GM12874 (cell line): ENCODE data around the gene NETO2.

ENCODE experiments used
- TF ChIP-seq, protein P1 (sequence below): IDR thresholded peaks from 2 replicates; pipeline ENCODE4 v1.5.1; 2011; ENCODE audit warnings: low read depth, mild to moderate bottlenecking, control low read depth, low read length, moderate library complexity; ENCODE audit not compliant: insufficient read depth

NETO2 gene

DNA sequence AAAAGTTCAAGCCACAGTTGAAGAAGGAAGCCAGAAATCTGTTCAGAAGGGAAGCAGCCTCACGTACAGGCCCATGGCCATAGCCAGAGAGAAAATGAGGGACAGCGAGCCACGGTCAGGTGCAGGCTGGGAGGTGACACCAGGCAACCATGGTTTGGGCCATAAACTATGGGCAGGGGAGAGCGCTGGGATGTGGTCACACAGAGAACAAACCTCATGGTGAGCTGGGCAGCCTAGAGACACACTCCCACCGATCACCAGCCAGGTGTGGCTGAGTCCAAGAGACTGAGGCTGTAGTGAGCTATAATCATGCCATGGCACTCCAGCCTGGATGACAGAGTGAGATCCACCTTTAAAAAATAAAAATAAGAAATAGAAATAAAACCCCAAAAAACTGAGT is 76.5 kb downstream of the NETO2 start:
- TF ChIP-seq, protein P1, sequence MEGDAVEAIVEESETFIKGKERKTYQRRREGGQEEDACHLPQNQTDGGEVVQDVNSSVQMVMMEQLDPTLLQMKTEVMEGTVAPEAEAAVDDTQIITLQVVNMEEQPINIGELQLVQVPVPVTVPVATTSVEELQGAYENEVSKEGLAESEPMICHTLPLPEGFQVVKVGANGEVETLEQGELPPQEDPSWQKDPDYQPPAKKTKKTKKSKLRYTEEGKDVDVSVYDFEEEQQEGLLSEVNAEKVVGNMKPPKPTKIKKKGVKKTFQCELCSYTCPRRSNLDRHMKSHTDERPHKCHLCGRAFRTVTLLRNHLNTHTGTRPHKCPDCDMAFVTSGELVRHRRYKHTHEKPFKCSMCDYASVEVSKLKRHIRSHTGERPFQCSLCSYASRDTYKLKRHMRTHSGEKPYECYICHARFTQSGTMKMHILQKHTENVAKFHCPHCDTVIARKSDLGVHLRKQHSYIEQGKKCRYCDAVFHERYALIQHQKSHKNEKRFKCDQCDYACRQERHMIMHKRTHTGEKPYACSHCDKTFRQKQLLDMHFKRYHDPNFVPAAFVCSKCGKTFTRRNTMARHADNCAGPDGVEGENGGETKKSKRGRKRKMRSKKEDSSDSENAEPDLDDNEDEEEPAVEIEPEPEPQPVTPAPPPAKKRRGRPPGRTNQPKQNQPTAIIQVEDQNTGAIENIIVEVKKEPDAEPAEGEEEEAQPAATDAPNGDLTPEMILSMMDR: no peak

DNA sequence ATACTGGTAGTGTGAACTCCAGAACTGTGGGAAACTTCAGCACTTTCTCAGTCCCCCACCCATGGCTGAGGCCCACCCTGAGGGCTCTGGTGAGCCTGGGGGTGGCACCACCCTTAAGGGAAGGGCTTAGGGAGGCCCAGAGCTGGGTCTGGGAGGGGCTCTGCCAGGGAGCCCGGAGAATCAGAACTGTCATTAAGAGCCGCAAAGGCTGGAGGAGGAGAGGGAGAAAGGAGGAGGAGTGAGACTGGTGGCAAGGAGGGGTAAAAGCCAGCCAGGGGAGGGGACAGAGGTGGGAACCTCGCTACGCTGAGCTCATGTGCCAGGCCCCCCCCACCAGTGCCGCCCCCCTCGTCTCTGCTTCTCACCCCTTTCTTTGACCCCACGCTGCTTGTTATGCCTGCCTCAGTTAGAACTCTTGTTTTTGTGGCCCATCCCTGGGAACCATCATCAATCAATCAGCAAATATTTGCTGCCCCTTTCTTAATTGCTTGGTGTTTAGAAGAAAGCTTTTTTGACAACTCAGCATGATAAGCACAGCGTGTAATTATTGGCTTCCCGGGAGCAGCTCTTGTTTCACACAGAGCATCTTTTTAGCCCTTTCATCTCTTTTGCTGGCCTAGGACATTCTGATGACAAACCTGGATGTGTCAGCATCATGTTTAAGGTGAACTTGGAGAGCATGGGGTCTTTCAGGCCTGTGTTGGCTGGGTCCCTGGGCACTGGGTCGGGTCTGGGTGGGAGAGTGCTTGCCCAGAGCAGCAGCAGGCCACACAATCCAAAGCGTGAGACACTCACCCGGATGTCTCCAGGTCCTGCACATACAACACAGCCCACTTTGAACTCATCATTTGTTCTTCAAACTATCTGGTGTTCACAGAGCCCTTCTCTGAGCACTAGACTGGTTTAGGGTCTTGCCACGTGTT is 77.7 kb downstream of the NETO2 start:
- TF ChIP-seq, protein P1: no peak

DNA sequence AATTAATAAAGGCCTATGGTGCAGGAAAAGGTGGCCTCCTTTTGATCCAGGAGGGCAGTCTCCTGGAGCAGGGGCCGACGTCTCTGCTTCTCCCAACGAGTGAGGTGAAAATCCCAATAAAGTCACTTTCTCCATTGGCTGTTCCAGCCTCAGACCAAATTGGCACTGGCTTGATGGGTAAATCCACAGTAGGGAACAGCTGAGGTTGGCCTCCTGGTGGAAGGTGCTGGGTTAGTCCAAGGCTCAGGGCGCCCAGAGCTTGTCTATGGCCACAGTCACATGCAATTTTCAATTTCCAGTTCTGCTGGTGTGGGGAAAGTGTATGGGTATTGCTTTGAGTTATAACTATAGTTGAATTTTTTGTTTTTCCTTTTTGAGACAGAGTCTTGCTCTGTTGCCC is 79.0 kb downstream of the NETO2 start:
- TF ChIP-seq, protein P1: no peak

DNA sequence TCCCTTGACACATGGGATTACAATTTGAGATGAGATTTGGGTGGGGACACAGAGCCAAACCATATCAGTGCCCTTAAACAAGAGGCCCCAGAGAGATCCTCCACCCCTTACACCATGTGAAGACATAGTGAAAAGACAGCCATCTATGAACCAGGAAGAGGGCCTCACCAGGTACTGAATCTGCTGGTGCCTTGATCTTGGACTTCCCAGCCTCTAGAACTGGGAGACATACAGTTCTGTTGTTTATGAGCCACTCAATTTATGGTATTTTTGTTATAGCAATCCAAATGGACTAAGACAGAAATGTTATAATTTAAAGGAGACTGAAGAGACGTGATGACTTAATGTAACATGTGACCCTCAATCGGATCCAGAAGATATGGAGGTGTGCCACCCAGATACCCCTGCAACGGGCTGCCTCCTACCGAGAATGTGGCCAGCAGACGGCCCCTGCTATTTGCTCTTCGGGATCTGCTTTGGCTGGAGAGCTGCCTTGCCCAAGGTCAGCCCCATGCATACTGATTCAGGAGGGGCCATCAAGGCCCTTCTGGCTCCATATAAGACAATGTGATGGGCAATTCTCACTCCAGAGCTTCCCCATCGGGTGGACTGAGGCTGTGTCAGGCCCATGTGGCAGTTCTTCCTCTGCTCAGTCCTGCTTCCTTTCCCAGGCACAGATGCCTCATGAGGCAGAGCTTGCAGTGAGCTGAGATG is 80.6 kb downstream of the NETO2 start:
- TF ChIP-seq, protein P1: no peak

DNA sequence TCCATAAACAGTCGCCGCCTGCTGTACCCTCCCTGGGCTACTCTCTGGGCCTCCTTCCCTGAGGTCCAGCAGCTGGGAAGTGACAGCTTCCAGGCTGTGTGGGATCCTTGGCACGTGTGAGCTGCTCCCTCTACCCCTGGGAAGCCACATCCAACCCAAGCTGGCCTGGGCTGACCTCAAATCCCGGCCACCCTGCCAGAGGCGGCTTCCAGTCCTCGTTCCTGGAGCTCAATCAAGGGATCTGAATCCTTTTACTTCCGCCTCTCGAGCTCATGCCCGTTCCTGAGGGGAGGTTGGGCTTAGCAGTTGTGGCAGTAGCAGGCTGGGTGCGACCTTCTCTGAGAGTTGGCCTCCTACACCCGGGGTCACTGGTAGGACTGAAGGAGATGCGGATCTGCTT is 82.5 kb downstream of the NETO2 start:
- TF ChIP-seq, protein P1: no peak

DNA sequence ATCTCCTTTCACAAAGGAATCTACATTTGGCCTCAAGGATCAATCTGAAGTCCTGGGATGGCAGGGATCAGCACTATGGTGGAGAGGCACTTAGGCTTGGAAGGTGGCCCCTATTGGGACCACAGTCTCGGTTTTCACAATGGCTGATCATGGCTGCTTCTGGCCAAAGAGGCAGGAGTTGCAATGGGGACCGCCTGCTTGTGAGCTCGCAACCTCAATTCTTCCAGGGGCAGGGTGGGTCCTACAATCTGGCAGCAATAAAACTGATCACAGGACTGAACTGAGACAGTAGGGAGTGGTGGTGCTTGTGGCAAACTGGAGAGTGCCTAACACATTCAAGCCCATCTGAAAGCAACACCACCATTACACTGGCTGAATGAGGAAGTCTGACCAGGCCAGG is 83.1 kb downstream of the NETO2 start:
- TF ChIP-seq, protein P1: no peak

DNA sequence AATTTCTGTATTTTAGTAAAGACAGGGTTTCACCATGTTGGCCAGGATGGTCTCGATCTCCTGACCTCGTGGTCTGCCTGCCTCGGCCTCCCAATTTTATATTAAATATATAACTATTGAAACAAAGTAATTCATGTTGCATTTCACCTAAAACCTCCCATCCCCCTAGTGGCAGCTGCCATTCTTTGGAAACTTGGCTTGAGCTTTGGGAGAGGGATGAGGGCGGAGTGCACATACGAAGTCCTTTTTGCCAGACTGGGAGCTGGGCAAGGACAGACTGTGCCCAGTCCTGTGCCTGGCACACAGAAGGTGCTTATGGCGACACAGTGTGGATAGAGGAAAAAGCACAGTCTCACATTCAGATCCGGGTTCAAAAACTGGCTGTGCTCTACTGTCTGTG is 83.8 kb downstream of the NETO2 start:
- TF ChIP-seq, protein P1: no peak
